IMR-90 (cell line): ENCODE measurements around the gene PACSIN2. TPM values are rescaled to one million over a fixed set of nuclear protein-coding genes. Genes with fewer than 3 reads are reported as not detected.

Experiments
- ATAC-seq: fragments of 200-7000 bp; cut with Tn5 transposase; 2 replicates; pipeline ENCODE4 v1.9.1; 2020; ENCODE audit warnings: low read depth, mild to moderate bottlenecking, moderate library complexity
- BruUV-seq: library from RNA; stranded (reverse); fragments of 400-500 nt; replicated peaks from 2 replicates; lab custom pipeline; 2021; lab: Mats Ljungman, UMichigan
- CTCF ChIA-PET: fragments of 300-600 bp; formaldehyde crosslinking; extraction: SDS; loops from one replicate; lab custom pipeline; 2021; ENCODE audit warnings: antibody characterized with exemption; lab: Yijun Ruan, JAX
- POLR2A ChIA-PET: fragments of 300-600 bp; sonication (Branson Sonifier 250); formaldehyde crosslinking; loops from one replicate; lab custom pipeline; 2022; ENCODE audit warnings: antibody characterized with exemption; ENCODE audit not compliant: unreplicated experiment; lab: Charles Lee
- DNase-seq: peaks from one replicate; pipeline ENCODE4 v3.0.0; 2013
- H2AFZ ChIP-seq: replicated peaks from 2 replicates; pipeline ENCODE3; 2013; ENCODE audit warnings: low read length, mild to moderate bottlenecking; ENCODE audit not compliant: poor library complexity
- H2AK5ac ChIP-seq: 2 replicates; pipeline ENCODE4 v1.6.1; 2013; ENCODE audit warnings: low read depth, low read length, inconsistent platforms
- H2AK9ac ChIP-seq: replicated peaks from 2 replicates; pipeline ENCODE3; 2013; ENCODE audit warnings: mild to moderate bottlenecking, low read depth, low read length, moderate library complexity; ENCODE audit not compliant: poor library complexity
- H2BK120ac ChIP-seq: 2 replicates; pipeline ENCODE4 v1.6.1; 2013; ENCODE audit warnings: low read depth, low read length, inconsistent platforms
- H2BK15ac ChIP-seq: 3 replicates; pipeline ENCODE4 v1.6.1; 2013; ENCODE audit warnings: low read depth, low read length, inconsistent platforms
- H2BK20ac ChIP-seq: 2 replicates; pipeline ENCODE4 v1.6.1; 2013; ENCODE audit warnings: low read depth, mild to moderate bottlenecking, inconsistent platforms, low read length, moderate library complexity
- H2BK5ac ChIP-seq: 2 replicates; pipeline ENCODE4 v1.6.1; 2013; ENCODE audit warnings: mild to moderate bottlenecking, low read depth, low read length, inconsistent platforms; ENCODE audit not compliant: poor library complexity, severe bottlenecking
- H3K14ac ChIP-seq: replicated peaks from 2 replicates; pipeline ENCODE4 v1.6.1; 2013; ENCODE audit warnings: low read depth, low read length, inconsistent platforms
- H3K18ac ChIP-seq: 2 replicates; pipeline ENCODE4 v1.6.1; 2013; ENCODE audit warnings: low read depth, low read length, control low read depth
- H3K23ac ChIP-seq: 2 replicates; pipeline ENCODE4 v1.6.1; 2013; ENCODE audit warnings: low read depth, low read length, inconsistent platforms
- H3K27ac ChIP-seq: 2 replicates; pipeline ENCODE4 v1.5.1; 2013; ENCODE audit warnings: mild to moderate bottlenecking, control low read depth, low read length; ENCODE audit not compliant: insufficient read depth
- H3K27me3 ChIP-seq: 2 replicates; pipeline ENCODE4 v1.6.1; 2013; ENCODE audit warnings: low read length; ENCODE audit not compliant: control insufficient read depth, insufficient read depth
- H3K36me3 ChIP-seq: 2 replicates; pipeline ENCODE4 v1.6.1; 2013; ENCODE audit warnings: low read length, mixed read lengths; ENCODE audit not compliant: control insufficient read depth, insufficient read depth
- H3K4ac ChIP-seq: 2 replicates; pipeline ENCODE4 v1.6.1; 2013; ENCODE audit warnings: low read depth, low read length, inconsistent platforms
- H3K4me1 ChIP-seq: 2 replicates; pipeline ENCODE4 v1.6.1; 2013; ENCODE audit warnings: low read length, mixed read lengths; ENCODE audit not compliant: control insufficient read depth, insufficient read depth
- H3K4me2 ChIP-seq: 2 replicates; pipeline ENCODE4 v1.6.1; 2013; ENCODE audit warnings: low read depth, mild to moderate bottlenecking, control low read depth, low read length, moderate library complexity
- H3K4me3 ChIP-seq: 2 replicates; pipeline ENCODE4 v1.5.1; 2013; ENCODE audit warnings: low read depth, mild to moderate bottlenecking, control low read depth, low read length, moderate library complexity; ENCODE audit not compliant: insufficient read depth
- H3K56ac ChIP-seq: 2 replicates; pipeline ENCODE4 v1.6.1; 2013; ENCODE audit warnings: low read length, inconsistent platforms; ENCODE audit not compliant: insufficient read depth; ENCODE audit errors: extremely low read depth
- H3K79me1 ChIP-seq, 2 experiments: 2 replicates each; pipeline ENCODE4 v1.6.1; 2013; ENCODE audit warnings: low read length in 2 of 2, inconsistent platforms in 1 of 2, low read depth in 1 of 2
- H3K9ac ChIP-seq: 2 replicates; pipeline ENCODE4 v1.6.1; 2013; ENCODE audit warnings: low read depth, low read length, control low read depth
- H3K9me1 ChIP-seq: 2 replicates; pipeline ENCODE4 v1.6.1; 2013; ENCODE audit warnings: low read length, inconsistent platforms; ENCODE audit not compliant: insufficient read depth
- H3K9me3 ChIP-seq: 2 replicates; pipeline ENCODE4 v1.6.1; 2013; ENCODE audit warnings: low read length; ENCODE audit not compliant: control insufficient read depth, insufficient read depth
- H4K20me1 ChIP-seq: 2 replicates; pipeline ENCODE4 v1.6.1; 2013; ENCODE audit warnings: low read length, inconsistent platforms; ENCODE audit not compliant: insufficient read depth
- H4K5ac ChIP-seq: 2 replicates; pipeline ENCODE4 v1.6.1; 2013; ENCODE audit warnings: mild to moderate bottlenecking, low read depth, low read length, control low read depth
- H4K8ac ChIP-seq, 2 experiments: 2 replicates each; pipeline ENCODE4 v1.6.1; 2013; ENCODE audit warnings: low read depth in 2 of 2, low read length in 2 of 2, control low read depth in 1 of 2, inconsistent platforms in 1 of 2
- H4K91ac ChIP-seq: 2 replicates; pipeline ENCODE4 v1.6.1; 2013; ENCODE audit warnings: low read depth, low read length, inconsistent platforms; ENCODE audit not compliant: insufficient read depth
- CHD1 ChIP-seq: IDR thresholded peaks from 2 replicates; pipeline ENCODE4 v1.6.1; 2012; ENCODE audit warnings: low read depth, low read length, improper control_type of control experiment
- CTCF ChIP-seq: conservative IDR thresholded peaks from 2 replicates; pipeline ENCODE4 v1.5.1; 2012; ENCODE audit warnings: mild to moderate bottlenecking, low read depth, low read length, improper control_type of control experiment
- FOS ChIP-seq: fragments of 150-350 bp; IDR thresholded peaks from 2 replicates; pipeline ENCODE4 v1.6.1; 2016; ENCODE audit warnings: low read depth, low read length
- NFE2L2 ChIP-seq: fragments of 150-350 bp; IDR thresholded peaks from 2 replicates; pipeline ENCODE4 v1.6.1; 2016; ENCODE audit warnings: low read depth, mild to moderate bottlenecking, low read length
- POLR2A ChIP-seq: IDR thresholded peaks from 2 replicates; pipeline ENCODE4 v1.6.1; 2012; ENCODE audit warnings: mild to moderate bottlenecking, low read depth, low read length
- RAD21 ChIP-seq: IDR thresholded peaks from 2 replicates; pipeline ENCODE4 v1.6.1; 2012; ENCODE audit warnings: low read length, improper control_type of control experiment
- RCOR1 ChIP-seq: IDR thresholded peaks from 2 replicates; pipeline ENCODE4 v1.6.1; 2012; ENCODE audit warnings: mild to moderate bottlenecking, low read length, improper control_type of control experiment; ENCODE audit not compliant: insufficient replicate concordance
- RFX5 ChIP-seq: IDR thresholded peaks from 2 replicates; pipeline ENCODE4 v1.8.0; 2012; ENCODE audit warnings: low read depth, mild to moderate bottlenecking, low read length, moderate library complexity
- SMC3 ChIP-seq: fragments of 150-350 bp; IDR thresholded peaks from 2 replicates; pipeline ENCODE4 v1.6.1; 2016; ENCODE audit warnings: low read depth, mild to moderate bottlenecking, antibody characterized with exemption, low read length, moderate library complexity
- WGBS, 2 experiments: methylation state at CpG; one replicate each; pipeline versions ENCODE4 v1.1.5 to v1.1.7; 2013; ENCODE audit warnings: missing lambda C conversion rate in 2 of 2; ENCODE audit not compliant: insufficient read length in 1 of 2; ENCODE audit errors: extremely low coverage in 2 of 2; 5-methylcytosine and 5-hydroxymethylcytosine counted together
- dilution Hi-C: fragments of 300-500 bp; cut with HindIII; formaldehyde crosslinking; loops from one replicate; pipeline ENCODE4 v1.14.3; 2018; ENCODE audit warnings: low sequenced_read_pairs; ENCODE audit not compliant: unreplicated experiment
- in situ Hi-C: fragments of 300-500 bp; cut with MboI; formaldehyde crosslinking; loops from 3 replicates; pipeline ENCODE4 v1.14.3; 2019; ENCODE audit warnings: low sequenced_read_pairs, inconsistent platforms, mixed read lengths
- intact Hi-C: fragments of 100-400 bp; cut with micrococcal nuclease; formaldehyde crosslinking; loops from 2 replicates; pipeline ENCODE4 v1.10.0; 2022
- polyA plus RNA-seq, 3 experiments: library from polyadenylated mRNA; depleted of rRNA; stranded (reverse); fragments of >200 nt; gene quantifications; 2 replicates each; pipeline ENCODE4 v1.2.3, GENCODE V29; 2012; ENCODE audit warnings: low replicate concordance in 1 of 3
- total RNA-seq: library from RNA; depleted of rRNA; stranded (reverse); fragments of >200 nt; gene quantifications from 2 replicates; pipeline ENCODE4 v1.2.3, GENCODE V29; 2012

Gene PACSIN2
- total and polyA plus RNA-seq, 2 of the 4 experiments (the other 2 are of a cell fraction): 85.0 to 118 TPM

GRCh38 chr22:42939451-42939881, 75.5 kb downstream of the PACSIN2 start (continued):
- TF ChIP-seq CTCF (no peak), POLR2A (no peak), CHD1 (no peak), SMC3 (no peak)

GRCh38 chr22:42938976-42939375, 76.0 kb downstream of the PACSIN2 start:
- H2AK9ac ChIP-seq: no peak overlapping the region
- intact Hi-C loops: no loop called here
- H2BK20ac ChIP-seq: peak overlapping the region; percentile 64; the same call in 1 of the 2 replicates
- H2AFZ ChIP-seq: no peak overlapping the region
- H3K23ac ChIP-seq: peak overlapping the region; percentile 38; the same call in 1 of the 2 replicates
- peaks cover 44% of the 10 kb centered on the region for H4K20me1 ChIP-seq
- no peaks in the 10 kb centered on the region for H3K9me3 ChIP-seq
- WGBS, 2 experiments: 94% methylated on average over 3 of the region's 5 CpGs; no CpG with 5 or more reads in 1 of the 2 experiments
- no peak overlapping the region; the same call in 1 of the 2 replicates for H3K27ac ChIP-seq
- H3K4me1 ChIP-seq: peaks cover 39% of the 10 kb centered on the region
- DNase-seq (no peak), ATAC-seq (no peak)
- no peak overlapping the region for H3K9ac ChIP-seq
- H2BK15ac ChIP-seq: no peak overlapping the region
- CTCF ChIA-PET: interaction anchor here (0.6 kb wide), 1 partner anchor 18 kb away, joined by 6 read pairs; no protein-coding TSS in a partner anchor
- BruUV-seq: no TSS peak
- peaks cover 36 to 85% of the 10 kb centered on the region in 2 experiments for H3K79me1 ChIP-seq
- no peak overlapping the region for H3K56ac ChIP-seq
- peak overlapping the region; percentile 77; the same call in 1 of the 2 replicates for H3K14ac ChIP-seq
- 0 out of 2 replicates have a peak overlapping the region, but pooled peaks have one; percentile 16 for H2BK120ac ChIP-seq
- no peaks in the 10 kb centered on the region for H3K36me3 ChIP-seq
- H2AK5ac ChIP-seq: peak overlapping the region; percentile 22; the same call in 1 of the 2 replicates
- peaks cover 44% of the 10 kb centered on the region for H3K9me1 ChIP-seq
- no peak overlapping the region for H4K5ac ChIP-seq
- 0 out of 4 replicates have a peak overlapping the region, but pooled peaks of 1 of the 2 experiments have one; percentile 17 for H4K8ac ChIP-seq
- H2BK5ac ChIP-seq: no peak overlapping the region
- H3K4me3 ChIP-seq: no peak overlapping the region
- no peak overlapping the region for H3K18ac ChIP-seq
- H3K27me3 ChIP-seq: no peaks in the 10 kb centered on the region
- in situ Hi-C loops: no loop called here
- no peak overlapping the region for H3K4me2 ChIP-seq
- TF ChIP-seq CHD1 (no peak), FOS (no peak), NFE2L2 (no peak), RFX5 (no peak), RAD21 (no peak), RCOR1 (no peak)
- peak overlapping the region; percentile 77; the same call in 1 of the 2 replicates for H3K4ac ChIP-seq
- H4K91ac ChIP-seq: 0 out of 2 replicates have a peak overlapping the region, but pooled peaks have one; percentile 43
- dilution Hi-C loops: no loop called here
- POLR2A ChIA-PET: no interaction called here
